Stimulated activated CD8-positive, alpha-beta memory T cell treated with anti-CD3 and anti-CD28 coated beads, Interleukin-12 subunit alpha, Interleukin-12 subunit beta, amount 100 ng/mL, for 24 hours (primary cell): Measurements from ENCODE around the gene PPIP5K1.

ENCODE experiments used
- DNase-seq: peaks from one replicate; pipeline ENCODE4 v3.0.0-alpha.2; 2020; ENCODE audit errors: extremely low read depth

PPIP5K1 gene

GRCh38 chr15:43488790-43489189 is 101.2 kb downstream of the PPIP5K1 start:
- DNase-seq, result no peak

- DNase-seq, result no peak
Observed at GRCh38 chr15:43487271-43487895, 102.6 kb downstream of the PPIP5K1 start.

GRCh38 chr15:43484455-43484854 is 105.6 kb downstream of the PPIP5K1 start:
- DNase-seq, result no peak
